Adrenal gland (tissue), 12 donors: ENCODE measurements around the gene OIP5. TPM values are rescaled to one million over a fixed set of nuclear protein-coding genes. Genes with fewer than 3 reads are reported as not detected.
A peak's percentile ranks its signal among the peaks of the same experiment; 100 is the strongest.

Source experiments
- DNase-seq, 7 donors: peaks; one replicate each; pipeline ENCODE4 v3.0.0-alpha.2; 2019 to 2020
- H3K27ac ChIP-seq, 5 donors: fragments of 200-600 bp; sonication (generic) in 4 of 5; 1 replicate in 3 of 5; 2 replicates in 2 of 5; pipeline versions ENCODE4 v1.5.1 to v1.8.0; 2016 to 2020; ENCODE audit warnings: mild to moderate bottlenecking in 1 of 5
- H3K27me3 ChIP-seq: fragments of 200-600 bp; 2 replicates; pipeline ENCODE4 v1.8.0; 2021
- H3K36me3 ChIP-seq, 2 donors: fragments of 200-600 bp; replicated peaks in 1 of 2; 1 replicate in 1 of 2; 2 replicates in 1 of 2; pipeline versions ENCODE4 v1.5.1 to v1.8.0; 2018 to 2022
- H3K4me1 ChIP-seq, 2 donors: fragments of 200-600 bp; replicated peaks in 1 of 2; 1 replicate in 1 of 2; 2 replicates in 1 of 2; pipeline versions ENCODE4 v1.5.1 to v1.8.0; 2018 to 2021
- H3K4me3 ChIP-seq, 4 donors: fragments of 200-600 bp; sonication (generic) in 3 of 4; one replicate each; pipeline ENCODE4 v1.5.1; 2016 to 2018
- H3K9me3 ChIP-seq, 3 donors: fragments of 200-600 bp; sonication (generic) in 1 of 3; replicated peaks in 1 of 3; 1 replicate in 2 of 3; 2 replicates in 1 of 3; pipeline versions ENCODE4 v1.5.1 to v1.8.0; 2016 to 2021
- POLR2A ChIP-seq, 2 donors: fragments of 450-650 bp; IDR thresholded peaks; one replicate each; pipeline ENCODE4 v1.6.1; 2017; ENCODE audit warnings: antibody characterized with exemption in 2 of 2, mild to moderate bottlenecking in 2 of 2, moderate library complexity in 1 of 2
- WGBS, 4 donors: extraction: QIAGEN DNeasy Blood & Tissue Kit in 2 of 4; methylation state at CpG; one replicate each; pipeline versions ENCODE4 v1.1.5 to v1.1.7; 2013 to 2017; 5-methylcytosine and 5-hydroxymethylcytosine counted together
- intact Hi-C, 2 donors: fragments of 100-400 bp; cut with DNase I; formaldehyde crosslinking; loops; one replicate each; pipeline versions ENCODE4 v1.14.1 to v1.15.0; 2022 to 2023
- polyA plus RNA-seq, 3 donors: library from polyadenylated mRNA; stranded (reverse); fragments of 200-250 nt in 2 of 3; fragments of 350-450 nt in 1 of 3; fragmentation: Illumina TruSeq in 1 of 3; extraction: RNeasy Lipid Tissue Mini Kit (QIAGEN cat#74804) in 1 of 3; gene quantifications; one replicate each; pipeline ENCODE4 v1.2.3, GENCODE V29; 2013 to 2014
- total RNA-seq, 9 donors: library from RNA; depleted of rRNA in 4 of 9; stranded (reverse); fragments of >200 nt in 4 of 9; fragments of 120-200 nt in 1 of 9; fragmentation: NEBNext Ultra II Directional in 1 of 9; extraction: Animal tissue kit (Norgen Biotek cat#: 25700) in 1 of 9; gene quantifications; one replicate each; pipeline versions ENCODE4 v1.1.0 to v1.2.4, GENCODE V29; 2013 to 2023
- TF ChIP-seq, protein P1 (sequence below), 6 experiments: fragments of 450-650 bp in 4 of 6; fragments of 200-600 bp in 2 of 6; sonication (generic) in 1 of 6; IDR thresholded peaks; 1 replicate in 5 of 6; 2 replicates in 1 of 6; pipeline versions ENCODE4 v1.5.1 to v1.8.0; 2016 to 2021; ENCODE audit warnings: antibody characterized with exemption in 6 of 6, mild to moderate bottlenecking in 2 of 6, moderate library complexity in 1 of 6
- donor health status: healthy with polysubstance abuse.
- donor health status: Bipolar disorder and iron deficiency.
- donor health status: DM: yes; HTN: yes; CAD: no.
- donor health status: DM: no; HTN: no; CAD: no.
- donor health status: DM: no; HTN: no; CAD: no.
- donor health status: DM: yes; HTN: yes; CAD: no.

OIP5 gene
- total and polyA plus RNA-seq, 12 donors, result 0.28 to 8.2 (median 2.2) TPM

DNA sequence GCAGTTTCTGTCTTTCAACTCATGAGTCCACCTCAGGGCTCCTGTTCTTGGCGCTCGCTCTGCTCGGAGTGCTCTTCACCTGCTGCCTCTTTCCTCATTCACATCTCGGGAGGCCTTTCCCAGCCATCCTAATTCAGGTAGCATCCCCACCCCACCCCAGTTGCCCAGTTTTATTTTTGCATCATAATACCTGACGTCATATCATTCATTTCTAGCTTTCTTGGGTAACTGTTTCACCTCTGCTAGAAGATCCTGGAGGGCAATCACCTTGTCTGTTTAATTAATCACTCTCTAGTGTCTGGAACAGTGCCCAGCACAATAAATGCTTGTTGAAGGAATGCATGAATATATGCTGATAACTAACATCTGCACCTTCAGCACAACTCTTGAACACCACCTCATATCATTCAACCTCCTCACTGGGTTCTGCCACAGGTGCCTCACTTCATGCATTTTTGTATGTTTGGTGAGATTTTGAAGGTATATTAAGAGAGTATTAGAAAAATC lies 7.9 kb upstream of the OIP5 start:
- H3K27ac ChIP-seq, result no peak overlapping the region
- TF ChIP-seq, protein P1, sequence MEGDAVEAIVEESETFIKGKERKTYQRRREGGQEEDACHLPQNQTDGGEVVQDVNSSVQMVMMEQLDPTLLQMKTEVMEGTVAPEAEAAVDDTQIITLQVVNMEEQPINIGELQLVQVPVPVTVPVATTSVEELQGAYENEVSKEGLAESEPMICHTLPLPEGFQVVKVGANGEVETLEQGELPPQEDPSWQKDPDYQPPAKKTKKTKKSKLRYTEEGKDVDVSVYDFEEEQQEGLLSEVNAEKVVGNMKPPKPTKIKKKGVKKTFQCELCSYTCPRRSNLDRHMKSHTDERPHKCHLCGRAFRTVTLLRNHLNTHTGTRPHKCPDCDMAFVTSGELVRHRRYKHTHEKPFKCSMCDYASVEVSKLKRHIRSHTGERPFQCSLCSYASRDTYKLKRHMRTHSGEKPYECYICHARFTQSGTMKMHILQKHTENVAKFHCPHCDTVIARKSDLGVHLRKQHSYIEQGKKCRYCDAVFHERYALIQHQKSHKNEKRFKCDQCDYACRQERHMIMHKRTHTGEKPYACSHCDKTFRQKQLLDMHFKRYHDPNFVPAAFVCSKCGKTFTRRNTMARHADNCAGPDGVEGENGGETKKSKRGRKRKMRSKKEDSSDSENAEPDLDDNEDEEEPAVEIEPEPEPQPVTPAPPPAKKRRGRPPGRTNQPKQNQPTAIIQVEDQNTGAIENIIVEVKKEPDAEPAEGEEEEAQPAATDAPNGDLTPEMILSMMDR (IDR thresholded peaks at IDR 0.05), result no peak
- TF ChIP-seq POLR2A (IDR thresholded peaks at IDR 0.05), result no peak
- 89 to 93% (median 92%) methylated on average over 5 of the region's 5 CpGs for WGBS, 4 donors
- no peaks in the 10 kb centered on the region for H3K4me1 ChIP-seq
- no peak overlapping the region for H3K4me3 ChIP-seq
- no peaks in the 10 kb centered on the region for H3K36me3 ChIP-seq
- no peaks in the 10 kb centered on the region for H3K27me3 ChIP-seq
- no peaks in the 10 kb centered on the region for H3K9me3 ChIP-seq
- intact Hi-C loops, result no loop called here
- DNase-seq, result no peak

DNA sequence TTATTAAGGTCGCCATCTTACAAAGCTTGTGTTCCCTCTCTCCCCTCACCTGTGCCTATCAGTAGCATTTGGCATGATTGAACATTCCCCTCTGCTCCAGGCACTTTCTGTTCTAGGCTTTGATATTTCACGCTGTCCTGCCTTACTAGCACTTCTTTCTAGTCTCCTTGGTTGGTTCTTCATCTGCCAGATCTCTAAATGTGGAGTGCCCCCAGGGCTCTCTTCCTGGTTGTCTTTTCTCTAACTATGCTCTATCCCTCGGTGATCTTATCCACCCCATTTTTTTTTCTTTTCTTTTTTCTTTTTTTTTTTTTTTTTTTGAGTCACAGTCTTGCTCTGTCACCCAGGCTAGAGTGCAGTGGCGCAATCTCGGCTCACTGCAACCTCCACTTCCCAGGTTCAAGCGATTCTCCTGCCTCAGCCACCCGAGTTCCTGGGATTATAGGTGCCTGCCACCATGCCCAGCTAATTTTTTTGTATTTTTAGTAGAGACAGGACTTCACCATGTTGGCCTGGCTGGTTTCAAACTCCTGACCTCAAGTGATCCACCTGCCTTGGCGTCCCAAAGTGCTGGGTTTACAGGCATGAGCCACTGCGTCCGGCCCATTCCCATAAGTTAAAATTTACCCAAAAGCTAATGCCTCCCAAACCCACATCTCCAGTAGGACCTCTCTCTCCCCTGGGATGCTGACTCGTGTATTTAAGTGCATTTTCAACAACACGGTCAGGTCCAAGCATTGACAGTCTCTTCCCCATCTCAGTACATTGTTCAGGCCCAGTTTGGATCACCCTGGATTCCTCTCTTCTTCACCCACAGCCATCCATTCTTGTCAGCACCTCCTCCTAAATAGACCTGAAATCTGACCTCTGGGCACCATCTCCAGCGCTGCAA lies 5.5 kb upstream of the OIP5 start:
- Histone ChIP-seq H3K36me3 (no peaks in the 10 kb centered on the region), H3K4me1 (peaks cover 4 to 7% of the 10 kb centered on the region in 2 donors), H3K27ac (peak overlapping the region; percentile 1 to 57 (median 47)), H3K27me3 (no peaks in the 10 kb centered on the region), H3K4me3 (no peak overlapping the region), H3K9me3 (no peaks in the 10 kb centered on the region)
- 64 to 70% (median 68%) methylated on average over 11 to 13 of the region's 13 CpGs for WGBS, 4 donors
- DNase-seq, result peak in 4 of 7 donors; percentile 38 to 59 (median 48)
- intact Hi-C loops, result no loop called here
- TF ChIP-seq, protein P1 (IDR thresholded peaks at IDR 0.05), result no peak
- no peak for TF ChIP-seq POLR2A (IDR thresholded peaks at IDR 0.05)

DNA sequence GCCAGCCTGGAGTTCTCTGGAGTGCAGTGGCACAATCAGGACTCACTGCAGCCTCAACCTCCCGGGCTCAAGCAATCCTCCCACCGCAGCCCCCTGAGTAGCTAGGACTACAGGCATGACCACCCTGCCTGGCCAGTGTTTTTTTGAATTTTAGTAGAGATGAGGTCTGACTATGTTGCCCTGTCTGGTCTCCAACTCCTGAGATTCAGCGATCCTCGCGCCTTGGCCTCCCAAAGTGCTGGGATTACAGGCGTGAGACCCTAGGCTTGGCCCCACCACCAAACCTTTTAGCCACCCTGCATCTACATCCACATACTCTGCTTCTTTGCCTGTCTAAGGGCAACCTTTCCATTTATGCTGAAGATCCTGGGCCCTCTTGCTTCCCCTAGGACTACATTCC lies 4.7 kb upstream of the OIP5 start:
- 91 to 99% (median 97%) methylated on average over 6 of the region's 6 CpGs for WGBS, 4 donors
- H3K4me3 ChIP-seq, result no peak overlapping the region

DNA sequence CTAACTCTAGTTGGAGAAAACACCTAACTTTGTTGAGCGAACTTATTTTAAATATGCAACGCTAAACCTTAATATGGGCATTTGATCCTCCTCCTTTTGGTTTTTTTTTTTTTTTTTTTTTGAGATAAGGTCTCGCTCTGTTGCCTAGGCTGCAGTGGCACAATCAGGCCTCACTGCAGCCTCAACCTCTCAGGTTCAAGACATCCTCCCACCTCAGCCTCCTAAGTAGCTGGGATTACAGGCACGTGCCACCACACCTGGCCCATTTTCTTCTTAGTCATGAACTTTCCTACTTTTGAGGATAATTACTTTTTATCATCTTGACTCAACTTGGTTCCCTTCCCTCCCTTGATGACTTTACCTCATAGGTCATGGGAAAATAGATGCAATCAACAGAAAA lies 4.2 kb upstream of the OIP5 start:
- TF ChIP-seq, protein P1 (IDR thresholded peaks at IDR 0.05), result no peak
- no peak for TF ChIP-seq POLR2A (IDR thresholded peaks at IDR 0.05)
- Histone ChIP-seq H3K27ac (no peak overlapping the region), H3K9me3 (no peaks in the 10 kb centered on the region), H3K4me3 (no peak overlapping the region), H3K36me3 (no peaks in the 10 kb centered on the region), H3K4me1 (peaks cover 8 to 12% of the 10 kb centered on the region in 2 donors), H3K27me3 (no peaks in the 10 kb centered on the region)
- peak in 1 of 7 donors; percentile 18 for DNase-seq
- WGBS, 4 donors, result 89 to 93% (median 91%) methylated on average over 4 of the region's 4 CpGs
- intact Hi-C loops, result no loop called here

More for the DNA sequence above, 4.7 kb upstream of the OIP5 start:
- H3K27ac ChIP-seq, result peak overlapping the region in 4 of 5 donors; percentile 1 to 57 (median 52)
- TF ChIP-seq, protein P1 (IDR thresholded peaks at IDR 0.05), result no peak
- TF ChIP-seq POLR2A (IDR thresholded peaks at IDR 0.05), result no peak
- intact Hi-C loops, result no loop called here
- DNase-seq, result peak in 1 of 7 donors; percentile 38
- H3K27me3 ChIP-seq, result no peaks in the 10 kb centered on the region
- H3K9me3 ChIP-seq, result no peaks in the 10 kb centered on the region
- H3K4me1 ChIP-seq, result peaks cover 4 to 7% of the 10 kb centered on the region in 2 donors
- no peaks in the 10 kb centered on the region for H3K36me3 ChIP-seq
